ENCODE results near the gene TRABD. TPM values are rescaled to one million over a fixed set of nuclear protein-coding genes. Genes with fewer than 3 reads are reported as not detected.

Gene TRABD
- total and polyA plus RNA-seq, 11 donors, result 14.3 to 32.9 (median 18.0) TPM

GRCh38 chr22:50227579-50228215 lies 42.0 kb downstream of the TRABD start:
- intact Hi-C loops (cut with DNase I), result loop anchor here in 1 of 10 donors (10.0 kb wide), 1 partner anchor 237 kb away; no protein-coding TSS in a partner anchor
- 93 to 98% (median 96%) methylated on average over 20 to 25 of the region's 25 CpGs for WGBS, 4 donors
- no peaks in the 10 kb centered on the region for H3K9me3 ChIP-seq
- no peaks in the 10 kb centered on the region for H3K27me3 ChIP-seq
- no peak overlapping the region for H3K4me3 ChIP-seq
- H3K27ac ChIP-seq, result no peak overlapping the region
- peaks cover 0 to 82% (median 69%) of the 10 kb centered on the region in 9 donors for H3K36me3 ChIP-seq
- no peak for ATAC-seq
- TF ChIP-seq POLR2A (IDR thresholded peaks at IDR 0.05) (no peak), CTCF (IDR thresholded peaks at IDR 0.05) (no peak)
- no peaks in the 10 kb centered on the region for H3K4me1 ChIP-seq
- DNase-seq, result no peak

- H3K27ac ChIP-seq, result no peak overlapping the region
- H3K9me3 ChIP-seq, result no peaks in the 10 kb centered on the region
- no peak overlapping the region for H3K4me3 ChIP-seq
- intact Hi-C loops (cut with DNase I), result loop anchor here in 1 of 10 donors (10.0 kb wide), 1 partner anchor 236 kb away; no protein-coding TSS in a partner anchor
- no peak for ATAC-seq
- no peak for DNase-seq
- no peaks in the 10 kb centered on the region for H3K4me1 ChIP-seq
- H3K36me3 ChIP-seq, result peaks cover 0 to 81% (median 69%) of the 10 kb centered on the region in 9 donors
- WGBS, 4 donors, result 93 to 98% (median 97%) methylated on average over 6 to 9 of the region's 9 CpGs
- TF ChIP-seq POLR2A (IDR thresholded peaks at IDR 0.05) (no peak), CTCF (IDR thresholded peaks at IDR 0.05) (no peak)
- H3K27me3 ChIP-seq, result no peaks in the 10 kb centered on the region
Observed at GRCh38 chr22:50228366-50228765, 42.7 kb downstream of the TRABD start.

- Histone ChIP-seq H3K27me3 (no peaks in the 10 kb centered on the region), H3K9me3 (no peaks in the 10 kb centered on the region), H3K4me3 (no peak overlapping the region), H3K4me1 (no peaks in the 10 kb centered on the region), H3K27ac (no peak overlapping the region), H3K36me3 (peaks cover 0 to 74% (median 59%) of the 10 kb centered on the region in 9 donors)
- no peak for DNase-seq
- ATAC-seq, result no peak
- intact Hi-C loops (cut with DNase I), result loop anchor here in 1 of 10 donors (10.0 kb wide), 1 partner anchor 235 kb away; no protein-coding TSS in a partner anchor
- TF ChIP-seq POLR2A (IDR thresholded peaks at IDR 0.05) (no peak), CTCF (IDR thresholded peaks at IDR 0.05) (no peak)
- WGBS, 4 donors, result 96 to 99% (median 96%) methylated on average over 12 to 16 of the region's 16 CpGs
Observed at GRCh38 chr22:50229370-50229769, 43.7 kb downstream of the TRABD start.

- H3K4me3 ChIP-seq, result no peak overlapping the region
- H3K9me3 ChIP-seq, result no peaks in the 10 kb centered on the region
- peaks cover 0 to 60% (median 45%) of the 10 kb centered on the region in 9 donors for H3K36me3 ChIP-seq
- H3K4me1 ChIP-seq, result no peaks in the 10 kb centered on the region
- no peak for ATAC-seq
- H3K27ac ChIP-seq, result no peak overlapping the region
- H3K27me3 ChIP-seq, result no peaks in the 10 kb centered on the region
- no peak for TF ChIP-seq CTCF (IDR thresholded peaks at IDR 0.05)
- TF ChIP-seq POLR2A (IDR thresholded peaks at IDR 0.05), result no peak
- intact Hi-C loops (cut with DNase I), result no loop called here
- 92 to 95% (median 94%) methylated on average over 20 of the region's 20 CpGs for WGBS, 4 donors
- DNase-seq, result no peak
Observed at GRCh38 chr22:50232481-50233151, 46.9 kb downstream of the TRABD start.

Measured in heart left ventricle (tissue), 16 donors.